Kidney tubule cell (primary cell): ENCODE data around the gene KRT10.
"Not testable (repeated sequence)": the region's sequence is repeated elsewhere in the genome, so short reads cannot be mapped to it uniquely, and the experiment has no call there.

ENCODE experiments used
- DNase-seq: peaks from one replicate; pipeline ENCODE4 v3.0.0-alpha.2; 2018; ENCODE audit warnings: low spot score

The KRT10 gene

GRCh38 chr17:40832840-40833239 lies 10.4 kb upstream of the KRT10 start:
- no peak for DNase-seq

GRCh38 chr17:40830085-40830776 lies 7.8 kb upstream of the KRT10 start:
- DNase-seq, result no peak

GRCh38 chr17:40828454-40829044 lies 6.1 kb upstream of the KRT10 start:
- DNase-seq, result no peak

GRCh38 chr17:40827746-40828453 lies 5.5 kb upstream of the KRT10 start:
- no peak for DNase-seq

- DNase-seq, result peak; percentile 16
Observed at GRCh38 chr17:40825599-40825998, 3.2 kb upstream of the KRT10 start.

- DNase-seq, result no peak
Observed at GRCh38 chr17:40824015-40824832, 1.8 kb upstream of the KRT10 start.

GRCh38 chr17:40821536-40821935 lies 878 bp downstream of the KRT10 start:
- no peak for DNase-seq

GRCh38 chr17:40820228-40820838 lies 2.1 kb downstream of the KRT10 start:
- no peak for DNase-seq

- peak; percentile 4 for DNase-seq
Observed at GRCh38 chr17:40819528-40820125, 2.8 kb downstream of the KRT10 start.

- DNase-seq, result peak; percentile 90
Observed at GRCh38 chr17:40818733-40819527, 3.5 kb downstream of the KRT10 start.

- DNase-seq, result peak; percentile 2
Observed at GRCh38 chr17:40818343-40818732, 4.1 kb downstream of the KRT10 start.

- no peak for DNase-seq
Observed at GRCh38 chr17:40817103-40817682, 5.2 kb downstream of the KRT10 start.

- DNase-seq, result no peak
Observed at GRCh38 chr17:40816569-40816968, 5.8 kb downstream of the KRT10 start.

- no peak for DNase-seq
Observed at GRCh38 chr17:40815381-40815780, 7.0 kb downstream of the KRT10 start.

GRCh38 chr17:40814657-40815056 lies 7.8 kb downstream of the KRT10 start:
- not testable (repeated sequence) for DNase-seq

GRCh38 chr17:40813804-40814203 lies 8.6 kb downstream of the KRT10 start:
- no peak for DNase-seq

GRCh38 chr17:40812639-40813038 lies 9.8 kb downstream of the KRT10 start:
- DNase-seq, result no peak

- peak; percentile 74 for DNase-seq
Observed at GRCh38 chr17:40810494-40810893, 11.9 kb downstream of the KRT10 start.

GRCh38 chr17:40809721-40810421 lies 12.5 kb downstream of the KRT10 start:
- no peak for DNase-seq

GRCh38 chr17:40806131-40806530 lies 16.3 kb downstream of the KRT10 start:
- no peak for DNase-seq
